GM12891 (cell line): ENCODE data around the gene EED.

Experiments used
- DNase-seq: peaks from one replicate; pipeline ENCODE4 v3.0.0; 2011; ENCODE audit warnings: low spot score; ENCODE audit not compliant: insufficient read length
- FAIRE-seq: peaks from 2 replicates; lab custom pipeline; 2011; peaks lifted over from hg19 to GRCh38; lab: Jason Lieb, UNC
- PAX5 ChIP-seq: IDR thresholded peaks from 2 replicates; pipeline ENCODE4 v1.6.1; 2011; ENCODE audit warnings: low read length, moderate library complexity, mild to moderate bottlenecking; ENCODE audit not compliant: insufficient read depth, severe bottlenecking
- POLR2A ChIP-seq: IDR thresholded peaks from 2 replicates; pipeline ENCODE4 v1.6.1; 2011; ENCODE audit warnings: low read depth, low read length, control low read depth
- POLR2AphosphoS5 ChIP-seq: IDR thresholded peaks from 2 replicates; pipeline ENCODE4 v1.6.1; 2011; ENCODE audit warnings: low read depth, low read length, control low read depth
- POU2F2 ChIP-seq: IDR thresholded peaks from 2 replicates; pipeline ENCODE4 v1.6.1; 2011; ENCODE audit warnings: low read depth, mild to moderate bottlenecking, control low read depth, low read length, moderate library complexity
- SPI1 ChIP-seq: IDR thresholded peaks from 2 replicates; pipeline ENCODE4 v1.6.1; 2011; ENCODE audit warnings: low read depth, low read length, control low read depth
- TAF1 ChIP-seq: IDR thresholded peaks from 2 replicates; pipeline ENCODE4 v1.6.1; 2011; ENCODE audit warnings: low read depth, low read length, control low read depth

Gene EED

DNA sequence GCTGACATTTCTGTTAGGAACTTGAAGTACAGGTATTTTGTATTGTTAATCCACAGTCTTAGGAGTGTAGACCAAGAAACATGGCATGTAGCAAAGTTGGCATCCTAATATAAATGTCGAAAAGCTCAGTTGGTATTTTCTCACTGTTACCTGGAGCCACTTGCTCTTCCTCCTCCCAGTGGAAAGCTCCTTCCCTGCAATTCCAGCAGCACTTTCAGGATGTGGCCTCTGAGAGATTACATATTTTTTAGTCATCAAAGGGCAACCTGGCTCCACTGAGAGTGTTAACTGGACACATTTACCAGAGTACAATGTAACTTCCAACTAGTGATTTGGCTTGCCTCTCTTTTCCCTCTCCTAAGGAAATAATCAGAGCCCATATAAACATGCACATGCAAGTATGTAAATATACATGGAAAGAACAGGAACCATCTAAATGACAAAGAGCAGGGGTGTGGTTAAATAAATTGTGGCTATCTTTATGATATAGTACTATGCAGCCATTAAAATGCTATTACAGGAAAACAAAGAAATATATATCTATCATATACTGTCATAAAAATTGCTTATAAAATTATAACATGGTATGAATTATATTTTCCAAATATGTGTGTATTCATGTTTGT lies 14.3 kb upstream of the EED start:
- TF ChIP-seq PAX5 (no peak), TAF1 (no peak), POU2F2 (no peak), SPI1 (no peak), POLR2AphosphoS5 (no peak), POLR2A (no peak)
- DNase-seq, result no peak
- peak; percentile 77 for FAIRE-seq

DNA sequence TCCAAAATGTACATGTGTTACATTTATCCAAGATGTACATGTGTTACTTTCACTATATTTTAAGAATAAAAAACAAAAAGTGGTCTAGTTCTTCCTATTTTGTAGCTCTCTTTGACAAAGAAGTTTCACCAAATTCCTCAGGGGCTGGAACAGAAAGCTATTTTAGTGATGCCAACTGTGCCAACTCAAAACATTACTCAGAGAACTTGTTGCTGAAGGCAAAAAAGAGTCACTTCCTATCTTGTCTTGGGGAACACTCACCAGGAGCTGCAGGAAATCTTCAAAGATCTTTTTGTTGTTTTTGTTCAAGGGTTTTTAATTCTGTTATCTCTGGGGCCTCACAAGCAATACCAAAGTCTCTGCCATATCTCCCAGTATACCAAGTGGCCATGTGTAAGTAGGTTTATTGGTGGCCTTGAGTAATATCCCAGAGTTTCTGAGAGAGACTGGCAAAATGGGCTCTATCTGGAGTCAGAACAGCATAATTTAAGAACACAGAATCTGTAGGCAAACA lies 13.6 kb upstream of the EED start:
- TF ChIP-seq SPI1 (0 out of 2 replicates have a peak, but pooled peaks have one; percentile 12), POLR2AphosphoS5 (no peak), PAX5 (no peak), TAF1 (no peak)
- peak; percentile 13 for FAIRE-seq
- no peak for DNase-seq

DNA sequence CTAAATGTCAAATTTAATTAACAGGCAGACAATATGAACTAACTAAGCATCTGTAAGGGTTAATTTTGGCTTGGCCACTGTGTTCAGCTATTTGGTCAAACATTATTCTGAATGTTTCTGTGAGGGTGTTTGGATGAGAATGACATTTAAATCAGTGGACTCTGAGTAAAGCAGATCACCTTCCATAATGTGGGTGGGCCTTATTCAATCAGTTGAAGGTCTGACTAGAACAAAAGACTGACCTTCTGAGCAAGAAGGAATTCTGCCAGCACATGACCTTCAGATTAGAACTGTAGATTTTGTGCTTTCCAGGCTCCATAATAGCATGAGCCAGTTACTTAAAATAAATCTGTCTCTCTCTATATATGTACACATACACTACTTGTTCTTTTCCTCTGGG lies 12.0 kb upstream of the EED start:
- TF ChIP-seq POLR2A (no peak), PAX5 (no peak), TAF1 (no peak)
- FAIRE-seq (no peak), DNase-seq (no peak)

DNA sequence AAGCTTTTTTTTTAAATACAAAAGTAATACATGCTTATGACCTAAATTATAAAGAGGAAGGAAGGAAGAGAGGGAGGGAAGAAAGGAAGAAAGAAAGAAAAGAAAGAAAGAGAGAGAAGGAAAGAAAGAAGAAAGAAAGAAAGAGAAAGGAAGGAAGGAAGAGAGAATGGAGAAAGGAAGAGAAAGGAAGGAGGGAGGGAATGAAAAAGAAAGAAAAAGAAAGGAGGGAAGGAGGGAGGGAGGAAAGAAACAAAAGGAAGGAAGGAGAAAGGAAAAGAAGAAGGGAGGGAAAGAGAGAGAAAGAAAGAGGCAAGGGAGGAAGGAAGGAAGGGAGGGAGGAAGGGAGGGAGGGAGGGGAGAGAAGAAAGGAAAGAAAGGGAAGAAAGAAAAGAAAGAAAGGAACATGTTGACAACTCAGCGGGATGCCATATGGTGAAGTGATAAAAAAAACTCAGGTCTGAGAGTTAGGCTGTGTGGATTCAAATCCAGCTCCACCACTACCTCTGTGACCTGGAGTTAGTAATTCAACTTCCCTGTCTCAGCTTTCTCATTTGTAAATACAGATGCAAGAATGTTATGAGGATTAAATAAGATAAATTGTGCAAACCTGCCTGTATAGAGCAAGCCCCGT lies 9.6 kb upstream of the EED start:
- TF ChIP-seq PAX5 (no peak), POLR2A (no peak), POU2F2 (no peak), TAF1 (no peak), POLR2AphosphoS5 (no peak), SPI1 (no peak)
- DNase-seq (no peak), FAIRE-seq (no peak)

DNA sequence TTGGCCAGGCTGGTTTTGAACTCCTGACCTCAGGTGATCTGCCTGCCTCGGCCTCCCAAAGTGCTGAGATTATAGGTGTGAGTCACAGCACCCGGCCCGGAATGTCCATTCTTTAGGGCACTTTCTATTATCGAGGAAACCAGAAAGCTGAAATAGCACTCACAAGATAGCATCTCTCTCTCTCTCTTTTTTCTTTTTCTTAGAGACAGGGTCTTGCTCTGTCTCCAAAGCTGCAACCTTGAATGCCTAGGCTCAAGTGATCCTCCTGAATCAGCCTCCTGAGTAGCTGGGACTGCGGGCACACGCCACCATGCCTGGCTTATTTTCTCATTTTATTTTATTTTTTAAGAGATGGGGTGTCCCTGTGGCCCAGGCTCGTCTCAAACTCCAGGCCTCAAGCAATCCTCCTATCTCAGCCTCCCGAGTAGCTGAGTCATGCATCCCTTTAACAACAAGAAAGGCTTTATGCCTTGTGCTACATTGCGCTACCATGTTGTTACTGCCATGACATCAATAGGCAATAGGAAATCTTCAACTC lies 7.2 kb upstream of the EED start:
- DNase-seq, result no peak
- no peak for FAIRE-seq
- TF ChIP-seq POLR2A, result no peak
- no peak for TF ChIP-seq SPI1
- no peak for TF ChIP-seq TAF1
- TF ChIP-seq POU2F2, result no peak
- TF ChIP-seq POLR2AphosphoS5, result no peak
- no peak for TF ChIP-seq PAX5

DNA sequence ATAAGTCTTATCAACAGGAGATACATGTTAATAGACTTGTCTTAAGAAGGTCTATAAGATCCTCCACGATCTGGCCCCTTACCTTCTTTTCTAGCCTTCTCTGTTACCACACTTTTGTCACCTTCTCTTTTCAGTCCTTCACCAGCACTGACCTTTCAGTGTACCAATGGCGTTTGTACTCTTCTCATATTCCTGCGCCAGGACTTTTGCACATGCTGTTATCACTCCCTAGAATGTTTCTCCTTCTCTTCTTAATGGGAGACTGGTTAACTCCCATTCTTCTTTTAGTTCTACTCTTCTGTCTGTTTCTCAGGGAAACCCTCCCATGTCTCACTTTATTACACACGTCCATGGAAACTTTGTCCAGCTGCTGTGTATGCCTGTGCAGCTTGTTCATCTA lies 4.4 kb upstream of the EED start:
- FAIRE-seq (peak; percentile 20), DNase-seq (no peak)
- TF ChIP-seq SPI1, result no peak
- no peak for TF ChIP-seq POLR2A
- no peak for TF ChIP-seq TAF1
- no peak for TF ChIP-seq POLR2AphosphoS5
- no peak for TF ChIP-seq POU2F2
- no peak for TF ChIP-seq PAX5

DNA sequence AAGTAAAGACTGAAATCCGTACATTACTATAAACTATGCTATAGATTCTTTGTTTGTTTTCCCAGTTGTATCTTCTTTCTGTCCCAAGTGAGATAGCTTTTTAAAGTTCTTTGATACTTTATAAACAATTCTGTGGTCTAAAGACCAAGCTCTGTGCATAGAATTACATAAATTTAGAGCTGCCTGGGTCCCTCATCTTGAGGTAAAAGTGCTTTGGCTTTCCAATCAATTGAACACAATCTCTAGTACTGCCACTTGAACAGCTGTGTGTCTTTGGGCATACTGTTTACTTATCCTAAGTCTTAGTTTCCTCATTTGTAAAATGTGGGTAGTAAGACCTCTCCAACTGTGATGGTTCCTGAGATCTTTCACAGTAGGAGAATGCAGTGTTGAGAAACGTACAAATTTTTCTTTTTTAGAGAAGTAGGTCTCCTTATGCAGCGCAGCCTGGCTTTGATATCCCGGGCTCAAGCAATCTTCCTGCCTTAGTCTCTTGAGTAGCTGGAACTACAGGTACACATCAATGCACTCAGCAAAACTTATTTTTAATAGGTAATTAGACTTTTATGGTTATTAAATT lies 2.5 kb upstream of the EED start:
- DNase-seq, result no peak
- no peak for TF ChIP-seq SPI1
- TF ChIP-seq PAX5, result no peak
- no peak for TF ChIP-seq POLR2A
- no peak for TF ChIP-seq POLR2AphosphoS5
- TF ChIP-seq POU2F2, result no peak
- no peak for TF ChIP-seq TAF1
- no peak for FAIRE-seq

DNA sequence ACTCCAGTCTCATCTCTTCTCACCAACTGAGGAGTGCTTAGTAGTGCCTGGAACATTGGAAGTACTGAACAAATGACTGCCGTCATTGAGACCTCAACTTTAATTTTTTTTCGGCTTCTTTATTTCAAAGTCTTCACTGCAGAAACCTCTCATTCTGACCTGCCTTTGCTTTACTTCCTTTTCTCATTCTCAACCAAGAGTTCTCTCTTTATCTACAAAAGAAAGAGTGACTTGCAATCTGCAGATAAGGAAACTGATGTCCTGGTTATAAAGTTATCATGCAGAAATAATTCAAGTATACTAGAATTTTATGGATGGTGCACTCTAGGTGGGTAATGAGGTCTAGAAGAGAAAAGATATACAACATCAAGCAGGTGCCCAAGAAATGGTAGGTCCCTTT lies 1.2 kb upstream of the EED start:
- no peak for DNase-seq

DNA sequence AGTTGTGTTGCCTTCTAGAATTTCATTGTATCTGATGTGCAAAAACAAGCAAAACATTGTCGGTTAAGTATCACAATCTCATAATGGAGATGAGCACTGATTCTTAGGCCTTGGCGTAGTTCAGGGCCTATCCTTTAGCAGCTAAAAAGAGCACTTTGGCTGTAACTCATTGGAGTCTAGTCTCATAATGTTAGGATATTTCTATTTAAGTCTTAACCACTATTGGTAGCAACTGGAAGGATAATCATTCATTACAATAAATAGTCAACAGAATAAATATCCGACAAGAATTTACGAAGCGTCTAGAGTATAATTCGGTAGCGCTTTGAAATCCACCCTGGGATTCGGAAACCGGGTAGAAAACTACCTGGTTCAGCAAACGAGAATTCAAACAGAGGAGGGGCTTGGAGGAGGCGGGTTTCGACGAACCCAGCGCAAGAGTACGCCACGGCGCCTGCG lies 461 bp upstream of the EED start:
- TF ChIP-seq POU2F2 (no peak), SPI1 (no peak), POLR2A (no peak), PAX5 (no peak), POLR2AphosphoS5 (no peak)
- peak; percentile 52 for DNase-seq
- peak; percentile 80 for FAIRE-seq

More for the DNA sequence above, 1.2 kb upstream of the EED start:
- no peak for FAIRE-seq
- no peak for TF ChIP-seq SPI1
- no peak for TF ChIP-seq POLR2AphosphoS5
- no peak for TF ChIP-seq PAX5
- TF ChIP-seq POU2F2, result no peak
- TF ChIP-seq POLR2A, result no peak
- no peak for TF ChIP-seq TAF1
